Measurements from ENCODE around the gene LTA. TPM values are rescaled to one million over a fixed set of nuclear protein-coding genes. Genes with fewer than 3 reads are reported as not detected.

Gene LTA
- polyA plus RNA-seq, 1 donor (not counting 4 experiments of a cell fraction or from before 2014, with no cell fraction given), result 0.04 TPM

DNA sequence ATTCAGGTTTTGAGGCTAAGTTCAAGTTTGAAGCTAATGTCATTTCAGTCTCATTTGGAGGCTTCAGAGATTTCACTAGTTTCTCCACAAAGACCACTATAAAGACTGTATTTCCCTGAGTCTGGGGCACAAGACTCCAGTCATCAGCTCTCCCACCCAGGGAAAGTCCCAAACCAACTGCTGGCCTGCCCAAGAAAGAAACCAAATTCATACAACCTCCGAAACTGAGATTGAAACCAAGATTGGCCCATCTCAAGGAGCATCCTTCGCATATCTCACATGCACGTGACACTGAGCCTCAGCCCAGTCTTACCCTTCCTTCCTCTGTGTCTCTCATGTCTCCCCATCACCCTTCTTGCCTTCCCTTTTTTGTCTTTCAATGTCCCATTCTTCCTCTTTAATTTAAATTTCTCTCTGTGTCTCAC is 3.5 kb upstream of the LTA start:
- Histone ChIP-seq H3K27me3 (ENCODE audit: control insufficient read depth, extremely low read depth, insufficient read depth, low read length) (no peaks in the 10 kb centered on the region), H4K20me1 (ENCODE audit: control insufficient read depth, extremely low read depth, insufficient read depth, low read length) (no peaks in the 10 kb centered on the region), H3K4me1 (ENCODE audit: control insufficient read depth, extremely low read depth, insufficient read depth, low read length) (no peaks in the 10 kb centered on the region), H3K27ac (ENCODE audit: control insufficient read depth, insufficient read depth, low read length) (no peak overlapping the region), H3K4me3 (ENCODE audit: control insufficient read depth in 2 of 3, extremely low read depth in 1 of 3, insufficient read depth in 2 of 3, low read depth in 1 of 3, low read length in 3 of 3) (no peak overlapping the region), H3K79me2 (ENCODE audit: control insufficient read depth, insufficient read depth, low read length) (no peaks in the 10 kb centered on the region), H3K9me1 (ENCODE audit: control insufficient read depth, extremely low read depth, insufficient read depth, low read length) (no peaks in the 10 kb centered on the region), H3K36me3 (ENCODE audit: control insufficient read depth in 2 of 2, extremely low read depth in 1 of 2, insufficient read depth in 2 of 2, low read length in 2 of 2) (no peaks in the 10 kb centered on the region), H3K9ac (ENCODE audit: control insufficient read depth, extremely low read depth, insufficient read depth, low read length) (no peak overlapping the region), H3K9me3 (ENCODE audit: control insufficient read depth, low read depth, low read length) (no peaks in the 10 kb centered on the region), H2AFZ (ENCODE audit: control insufficient read depth, low read length) (no peak overlapping the region), H3K4me2 (ENCODE audit: control insufficient read depth, extremely low read depth, insufficient read depth, low read depth, low read length) (no peak overlapping the region)
- FAIRE-seq, result no peak
- no peak for DNase-seq (ENCODE audit: low read depth, low spot score)
- dilution Hi-C loops (cut with MboI; ENCODE audit: extremely low pct_ligation_motif_present, low sequenced_read_pairs), result no loop called here
- TF ChIP-seq EZH2 (IDR thresholded peaks at IDR 0.05; ENCODE audit: low read length) (no peak), CTCF (optimal IDR thresholded peaks at IDR 0.05 in 1 of 3, IDR thresholded peaks at IDR 0.05 in 1 of 3, conservative IDR thresholded peaks at IDR 0.05 in 1 of 3; ENCODE audit: extremely low read depth in 1 of 3, insufficient read depth in 2 of 3, low read length in 3 of 3) (no peak)

- no peak for FAIRE-seq
Measured at GRCh38 chr6:31569861-31570536, 2.1 kb upstream of the LTA start.

More at GRCh38 chr6:31569861-31570536, 2.1 kb upstream of the LTA start:
- Histone ChIP-seq H3K4me2 (ENCODE audit: control insufficient read depth, extremely low read depth, insufficient read depth, low read depth, low read length) (no peak overlapping the region), H2AFZ (ENCODE audit: control insufficient read depth, low read length) (no peak overlapping the region), H3K9me3 (ENCODE audit: control insufficient read depth, low read depth, low read length) (no peaks in the 10 kb centered on the region), H3K36me3 (ENCODE audit: control insufficient read depth in 2 of 2, extremely low read depth in 1 of 2, insufficient read depth in 2 of 2, low read length in 2 of 2) (no peaks in the 10 kb centered on the region), H3K9ac (ENCODE audit: control insufficient read depth, extremely low read depth, insufficient read depth, low read length) (no peak overlapping the region), H4K20me1 (ENCODE audit: control insufficient read depth, extremely low read depth, insufficient read depth, low read length) (no peaks in the 10 kb centered on the region), H3K79me2 (ENCODE audit: control insufficient read depth, insufficient read depth, low read length) (no peaks in the 10 kb centered on the region), H3K4me1 (ENCODE audit: control insufficient read depth, extremely low read depth, insufficient read depth, low read length) (peaks cover under 1% of the 10 kb centered on the region), H3K9me1 (ENCODE audit: control insufficient read depth, extremely low read depth, insufficient read depth, low read length) (no peaks in the 10 kb centered on the region), H3K27me3 (ENCODE audit: control insufficient read depth, extremely low read depth, insufficient read depth, low read length) (no peaks in the 10 kb centered on the region), H3K27ac (ENCODE audit: control insufficient read depth, insufficient read depth, low read length) (no peak overlapping the region), H3K4me3 (ENCODE audit: control insufficient read depth in 2 of 3, extremely low read depth in 1 of 3, insufficient read depth in 2 of 3, low read depth in 1 of 3, low read length in 3 of 3) (no peak overlapping the region)
- no peak for TF ChIP-seq EZH2 (IDR thresholded peaks at IDR 0.05; ENCODE audit: low read length)
- no peak for TF ChIP-seq CTCF (optimal IDR thresholded peaks at IDR 0.05 in 1 of 3, IDR thresholded peaks at IDR 0.05 in 1 of 3, conservative IDR thresholded peaks at IDR 0.05 in 1 of 3; ENCODE audit: extremely low read depth in 1 of 3, insufficient read depth in 2 of 3, low read length in 3 of 3)
- no peak for DNase-seq (ENCODE audit: low read depth, low spot score)
- dilution Hi-C loops (cut with MboI; ENCODE audit: extremely low pct_ligation_motif_present, low sequenced_read_pairs), result no loop called here

Data from keratinocyte (primary cell).